ENCODE results near the gene DNAH3.
"Not testable (repeated sequence)": the region's sequence is repeated elsewhere in the genome, so short reads cannot be mapped to it uniquely, and the experiment has no call there.

DNAH3 gene

DNA sequence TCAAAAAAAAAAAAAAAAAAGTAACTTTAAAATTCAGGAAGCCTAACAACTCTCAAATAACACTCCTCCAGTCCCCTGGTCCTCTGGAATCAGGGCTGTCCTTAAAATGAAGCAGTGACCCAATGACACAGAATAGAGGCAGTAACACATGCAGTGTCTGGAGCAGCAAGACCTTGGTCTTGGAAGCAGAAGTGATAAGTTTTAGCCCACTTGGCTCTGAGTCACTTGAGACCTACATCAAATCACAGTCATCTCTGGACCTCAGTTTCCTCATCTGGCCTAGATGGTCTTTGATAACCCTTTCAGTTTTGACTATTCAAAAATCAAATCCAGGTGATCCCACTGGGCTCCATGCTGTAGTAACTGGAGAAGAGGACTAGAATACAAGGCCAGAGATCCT is 211.0 kb downstream of the DNAH3 start:
- no peaks in the 10 kb centered on the region for H3K36me3 ChIP-seq (ENCODE audit: control insufficient read depth in 2 of 2, insufficient read depth in 2 of 2, low read length in 2 of 2)
- H3K4me3 ChIP-seq (ENCODE audit: low read length in 2 of 2): no peak overlapping the region
- H3K9ac ChIP-seq (ENCODE audit: low read depth in 1 of 2, low read length in 2 of 2): no peak overlapping the region
- H3K9me3 ChIP-seq (ENCODE audit: control insufficient read depth in 2 of 2, low read length in 2 of 2): no peaks in the 10 kb centered on the region
- H3K27me3 ChIP-seq (ENCODE audit: control insufficient read depth in 2 of 2, insufficient read depth in 2 of 2, low read length in 2 of 2): no peaks in the 10 kb centered on the region
- H3K27ac ChIP-seq (ENCODE audit: low read depth in 2 of 2, low read length in 2 of 2): no peak overlapping the region
- no peaks in the 10 kb centered on the region for H3K4me1 ChIP-seq (ENCODE audit: control insufficient read depth in 2 of 2, insufficient read depth in 2 of 2, low read length in 2 of 2)

DNA sequence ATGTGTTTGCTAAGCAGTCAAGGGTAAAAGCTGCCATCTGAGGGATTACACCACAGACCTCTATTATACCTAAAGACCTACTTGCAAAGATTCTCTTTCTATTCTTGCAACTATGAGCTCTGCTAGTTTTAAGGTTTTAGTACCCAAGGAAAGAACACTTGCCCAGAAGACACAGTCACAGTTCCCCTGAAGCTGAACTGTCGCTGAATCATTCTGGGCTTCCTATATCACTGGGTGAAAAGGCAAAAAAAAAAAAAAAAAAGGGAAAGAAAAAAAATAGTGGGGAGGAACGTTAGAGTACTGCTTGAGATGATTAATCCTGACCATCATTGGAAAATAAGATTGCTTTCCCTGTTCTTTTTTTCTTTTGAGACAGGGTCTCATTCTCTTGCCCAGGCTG is 212.2 kb downstream of the DNAH3 start:
- Histone ChIP-seq H3K4me3 (ENCODE audit: low read length in 2 of 2) (no peak overlapping the region), H3K27ac (ENCODE audit: low read depth in 2 of 2, low read length in 2 of 2) (no peak overlapping the region), H3K27me3 (ENCODE audit: control insufficient read depth in 2 of 2, insufficient read depth in 2 of 2, low read length in 2 of 2) (no peaks in the 10 kb centered on the region), H3K9me3 (ENCODE audit: control insufficient read depth in 2 of 2, low read length in 2 of 2) (no peaks in the 10 kb centered on the region), H3K9ac (ENCODE audit: low read depth in 1 of 2, low read length in 2 of 2) (no peak overlapping the region), H3K36me3 (ENCODE audit: control insufficient read depth in 2 of 2, insufficient read depth in 2 of 2, low read length in 2 of 2) (no peaks in the 10 kb centered on the region), H3K4me1 (ENCODE audit: control insufficient read depth in 2 of 2, insufficient read depth in 2 of 2, low read length in 2 of 2) (no peaks in the 10 kb centered on the region)

DNA sequence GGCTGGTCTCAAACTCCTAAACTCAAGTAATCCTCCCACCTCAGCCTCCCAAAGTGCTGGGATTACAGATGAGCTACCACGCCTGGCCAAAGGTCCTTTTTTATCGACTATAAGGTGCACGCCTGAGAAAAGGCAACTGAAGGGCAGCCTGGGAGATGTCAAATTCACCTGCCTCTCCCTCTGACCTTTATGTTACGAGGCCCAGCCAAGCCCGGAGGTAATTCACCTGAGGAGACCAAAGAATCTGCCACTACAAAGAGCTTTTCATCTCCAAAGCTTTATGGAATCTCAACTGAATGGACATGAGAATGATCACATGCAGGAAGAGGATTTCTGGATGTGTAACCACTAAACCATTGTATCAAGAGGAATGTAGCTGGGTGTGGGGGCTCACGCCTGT is 212.9 kb downstream of the DNAH3 start:
- no peak overlapping the region for H3K9ac ChIP-seq (ENCODE audit: low read depth in 1 of 2, low read length in 2 of 2)
- H3K4me3 ChIP-seq (ENCODE audit: low read length in 2 of 2): no peak overlapping the region
- no peak overlapping the region for H3K27ac ChIP-seq (ENCODE audit: low read depth in 2 of 2, low read length in 2 of 2)
- H3K4me1 ChIP-seq (ENCODE audit: control insufficient read depth in 2 of 2, insufficient read depth in 2 of 2, low read length in 2 of 2): no peaks in the 10 kb centered on the region
- no peaks in the 10 kb centered on the region for H3K27me3 ChIP-seq (ENCODE audit: control insufficient read depth in 2 of 2, insufficient read depth in 2 of 2, low read length in 2 of 2)
- no peaks in the 10 kb centered on the region for H3K36me3 ChIP-seq (ENCODE audit: control insufficient read depth in 2 of 2, insufficient read depth in 2 of 2, low read length in 2 of 2)
- no peaks in the 10 kb centered on the region for H3K9me3 ChIP-seq (ENCODE audit: control insufficient read depth in 2 of 2, low read length in 2 of 2)

DNA sequence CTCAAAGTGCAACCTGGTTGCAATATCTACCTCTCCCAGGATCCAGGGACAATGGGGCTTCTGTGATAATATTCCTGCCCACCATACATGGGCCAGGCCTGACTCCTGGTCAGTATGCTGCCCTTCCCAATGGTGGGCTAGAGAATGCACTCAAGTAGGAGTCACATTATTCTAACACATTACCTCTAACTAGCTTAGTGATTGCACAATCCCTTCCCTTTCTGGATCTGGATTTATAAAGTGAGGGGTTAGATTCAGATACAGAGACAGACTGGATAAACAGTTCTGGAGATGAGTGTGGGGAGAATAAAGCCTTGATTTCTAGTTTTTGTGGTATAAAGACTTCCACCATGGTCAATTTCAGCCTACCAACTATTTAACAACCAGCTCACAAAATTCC is 217.1 kb downstream of the DNAH3 start:
- H3K27ac ChIP-seq (ENCODE audit: low read depth in 2 of 2, low read length in 2 of 2): no peak overlapping the region
- H3K36me3 ChIP-seq (ENCODE audit: control insufficient read depth in 2 of 2, insufficient read depth in 2 of 2, low read length in 2 of 2): no peaks in the 10 kb centered on the region
- H3K27me3 ChIP-seq (ENCODE audit: control insufficient read depth in 2 of 2, insufficient read depth in 2 of 2, low read length in 2 of 2): no peaks in the 10 kb centered on the region
- no peak overlapping the region for H3K4me3 ChIP-seq (ENCODE audit: low read length in 2 of 2)
- no peak overlapping the region for H3K9ac ChIP-seq (ENCODE audit: low read depth in 1 of 2, low read length in 2 of 2)
- H3K9me3 ChIP-seq (ENCODE audit: control insufficient read depth in 2 of 2, low read length in 2 of 2): no peaks in the 10 kb centered on the region
- no peaks in the 10 kb centered on the region for H3K4me1 ChIP-seq (ENCODE audit: control insufficient read depth in 2 of 2, insufficient read depth in 2 of 2, low read length in 2 of 2)

DNA sequence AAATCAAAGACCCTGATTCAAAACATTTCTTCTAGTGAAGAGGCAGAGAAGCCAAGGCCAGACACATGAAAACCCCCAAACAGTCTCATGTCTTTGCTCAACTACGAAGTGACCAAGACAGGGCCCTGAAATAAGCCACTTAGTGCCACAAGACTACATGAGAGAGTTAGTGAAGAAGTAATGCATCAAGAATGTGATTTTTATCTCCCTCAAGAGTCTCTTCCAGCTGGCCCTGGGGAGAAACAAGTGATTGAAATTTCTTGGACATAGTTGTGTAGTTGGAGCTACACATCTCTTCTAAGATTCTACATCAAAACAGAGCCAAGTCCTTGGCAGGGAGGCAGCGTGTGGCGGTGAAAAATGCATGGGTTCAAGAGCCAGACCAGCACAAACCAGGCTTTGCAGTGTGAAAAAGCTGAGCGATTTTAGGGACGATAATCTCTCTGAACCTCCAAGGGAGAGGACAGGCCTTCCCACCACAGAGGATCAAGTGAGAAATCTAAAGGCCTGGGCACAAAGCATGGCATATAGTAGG is 219.5 kb downstream of the DNAH3 start:
- Histone ChIP-seq H3K9ac (ENCODE audit: low read depth in 1 of 2, low read length in 2 of 2) (no peak overlapping the region), H3K27me3 (ENCODE audit: control insufficient read depth in 2 of 2, insufficient read depth in 2 of 2, low read length in 2 of 2) (no peaks in the 10 kb centered on the region), H3K27ac (ENCODE audit: low read depth in 2 of 2, low read length in 2 of 2) (no peak overlapping the region), H3K4me3 (ENCODE audit: low read length in 2 of 2) (no peak overlapping the region), H3K4me1 (ENCODE audit: control insufficient read depth in 2 of 2, insufficient read depth in 2 of 2, low read length in 2 of 2) (no peaks in the 10 kb centered on the region), H3K9me3 (ENCODE audit: control insufficient read depth in 2 of 2, low read length in 2 of 2) (no peaks in the 10 kb centered on the region), H3K36me3 (ENCODE audit: control insufficient read depth in 2 of 2, insufficient read depth in 2 of 2, low read length in 2 of 2) (no peaks in the 10 kb centered on the region)

DNA sequence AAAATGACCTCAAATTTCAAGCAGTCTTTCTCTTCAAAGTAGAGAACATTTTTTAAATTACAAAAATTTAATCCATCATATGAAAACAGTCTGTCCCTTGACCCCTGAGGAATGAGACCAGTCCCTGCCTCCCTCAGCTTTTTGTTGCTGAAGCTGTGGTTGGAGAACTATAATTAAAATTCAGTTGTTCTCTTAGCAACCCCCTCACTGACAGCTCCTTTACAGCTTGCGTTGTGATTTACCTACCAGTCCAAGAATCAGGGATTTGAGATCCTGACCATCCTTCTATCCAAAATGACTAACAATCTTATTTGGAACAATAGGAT is 220.3 kb downstream of the DNAH3 start:
- Histone ChIP-seq H3K36me3 (ENCODE audit: control insufficient read depth in 2 of 2, insufficient read depth in 2 of 2, low read length in 2 of 2) (no peaks in the 10 kb centered on the region), H3K9ac (ENCODE audit: low read depth in 1 of 2, low read length in 2 of 2) (no peak overlapping the region), H3K9me3 (ENCODE audit: control insufficient read depth in 2 of 2, low read length in 2 of 2) (no peaks in the 10 kb centered on the region), H3K27me3 (ENCODE audit: control insufficient read depth in 2 of 2, insufficient read depth in 2 of 2, low read length in 2 of 2) (no peaks in the 10 kb centered on the region), H3K4me3 (ENCODE audit: low read length in 2 of 2) (no peak overlapping the region), H3K4me1 (ENCODE audit: control insufficient read depth in 2 of 2, insufficient read depth in 2 of 2, low read length in 2 of 2) (peaks cover 4% of the 10 kb centered on the region in 2 donors), H3K27ac (ENCODE audit: low read depth in 2 of 2, low read length in 2 of 2) (no peak overlapping the region)

DNA sequence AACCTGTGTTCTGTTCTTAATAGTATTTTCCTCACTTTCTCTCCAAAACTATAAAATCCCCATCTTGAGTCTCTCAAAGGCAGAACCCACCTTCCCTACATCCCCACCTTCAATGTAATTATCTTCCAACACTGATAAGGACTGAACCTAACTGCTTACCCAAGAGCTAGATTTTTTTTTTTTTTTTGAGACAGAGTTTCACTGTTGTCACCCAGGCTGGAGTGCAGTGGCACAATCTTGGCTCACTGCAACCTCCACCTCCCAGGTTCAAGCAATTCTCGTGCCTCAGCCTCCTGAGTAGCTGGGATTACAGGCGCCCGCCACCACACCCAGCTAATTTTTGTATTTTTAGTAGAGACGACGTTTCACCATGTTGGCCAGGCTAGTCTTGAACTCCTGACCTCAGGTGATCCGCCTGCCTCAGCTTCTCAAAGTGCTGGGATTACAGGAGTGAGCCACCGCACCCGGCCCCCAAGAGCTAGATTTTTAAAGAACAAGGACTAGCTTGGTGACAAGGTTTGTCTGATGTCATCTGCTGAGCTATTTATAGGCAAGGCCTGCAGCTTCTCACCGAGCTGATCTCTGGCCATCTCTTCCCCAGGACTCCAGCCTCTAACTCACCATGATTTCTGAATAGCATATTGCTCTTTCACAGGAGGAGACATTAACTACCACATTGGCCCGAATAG is 220.8 kb downstream of the DNAH3 start:
- H3K4me3 ChIP-seq (ENCODE audit: low read length in 2 of 2); H3K9me3 ChIP-seq (ENCODE audit: control insufficient read depth in 2 of 2, low read length in 2 of 2); H3K27ac ChIP-seq (ENCODE audit: low read depth in 2 of 2, low read length in 2 of 2); H3K36me3 ChIP-seq (ENCODE audit: control insufficient read depth in 2 of 2, insufficient read depth in 2 of 2, low read length in 2 of 2); H3K27me3 ChIP-seq (ENCODE audit: control insufficient read depth in 2 of 2, insufficient read depth in 2 of 2, low read length in 2 of 2); H3K9ac ChIP-seq (ENCODE audit: low read depth in 1 of 2, low read length in 2 of 2); H3K4me1 ChIP-seq (ENCODE audit: control insufficient read depth in 2 of 2, insufficient read depth in 2 of 2, low read length in 2 of 2): not testable (repeated sequence)

DNA sequence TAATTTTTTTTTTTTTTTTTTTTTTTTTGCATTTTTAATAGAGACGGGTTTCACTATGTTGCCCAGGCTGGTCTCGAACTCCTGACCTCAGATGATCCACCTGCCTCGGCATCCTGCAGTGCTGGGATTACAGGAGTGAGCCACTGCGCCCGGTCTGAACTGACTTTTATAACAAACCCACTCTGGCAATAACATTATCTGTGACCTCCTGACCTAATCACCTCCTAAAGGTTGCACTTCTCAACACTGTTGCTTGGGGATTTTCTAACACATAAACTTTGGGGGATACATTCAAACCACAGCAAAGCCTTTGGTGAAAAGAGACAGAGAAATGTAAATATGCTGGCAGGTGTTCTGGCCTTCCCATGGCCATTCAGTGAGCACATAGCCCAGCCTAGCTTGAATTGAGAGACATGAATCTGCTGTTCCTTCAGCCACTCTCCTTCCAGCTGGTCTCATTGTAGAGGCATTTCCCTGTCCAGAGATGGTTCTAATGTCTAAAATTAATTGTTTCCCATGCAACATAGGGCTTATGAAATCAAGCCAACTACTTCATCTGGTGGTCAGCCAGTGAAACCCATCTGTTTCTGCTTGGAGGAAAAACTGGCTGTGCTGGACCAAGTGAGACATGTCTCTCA is 221.8 kb downstream of the DNAH3 start:
- Histone ChIP-seq H3K27ac (ENCODE audit: low read depth in 2 of 2, low read length in 2 of 2) (no peak overlapping the region), H3K36me3 (ENCODE audit: control insufficient read depth in 2 of 2, insufficient read depth in 2 of 2, low read length in 2 of 2) (no peaks in the 10 kb centered on the region), H3K9me3 (ENCODE audit: control insufficient read depth in 2 of 2, low read length in 2 of 2) (no peaks in the 10 kb centered on the region), H3K27me3 (ENCODE audit: control insufficient read depth in 2 of 2, insufficient read depth in 2 of 2, low read length in 2 of 2) (no peaks in the 10 kb centered on the region), H3K4me3 (ENCODE audit: low read length in 2 of 2) (no peak overlapping the region), H3K4me1 (ENCODE audit: control insufficient read depth in 2 of 2, insufficient read depth in 2 of 2, low read length in 2 of 2) (peaks cover 4% of the 10 kb centered on the region in 2 donors), H3K9ac (ENCODE audit: low read depth in 1 of 2, low read length in 2 of 2) (no peak overlapping the region)

DNA sequence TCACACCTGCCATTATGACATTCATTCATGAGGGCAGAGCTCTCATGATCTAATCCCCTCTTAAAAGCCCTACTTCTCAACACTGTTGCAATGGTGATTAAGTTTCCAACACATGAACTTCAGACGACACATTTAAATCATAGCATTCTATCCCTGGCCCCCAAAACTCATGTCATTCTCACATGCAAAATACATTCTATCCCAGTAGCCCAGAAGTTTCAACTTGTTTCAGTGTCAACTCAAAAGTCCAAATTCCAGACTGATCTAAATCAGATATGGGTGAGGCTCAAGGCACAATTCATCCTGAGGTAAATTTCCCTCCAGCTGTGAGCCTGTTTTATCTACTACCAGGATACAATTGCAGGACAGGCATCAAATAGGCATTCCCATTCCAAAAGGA is 224.9 kb downstream of the DNAH3 start:
- peaks cover 4% of the 10 kb centered on the region in 2 donors for H3K4me1 ChIP-seq (ENCODE audit: control insufficient read depth in 2 of 2, insufficient read depth in 2 of 2, low read length in 2 of 2)
- no peak overlapping the region for H3K27ac ChIP-seq (ENCODE audit: low read depth in 2 of 2, low read length in 2 of 2)
- no peak overlapping the region for H3K4me3 ChIP-seq (ENCODE audit: low read length in 2 of 2)
- H3K9ac ChIP-seq (ENCODE audit: low read depth in 1 of 2, low read length in 2 of 2): no peak overlapping the region
- no peaks in the 10 kb centered on the region for H3K9me3 ChIP-seq (ENCODE audit: control insufficient read depth in 2 of 2, low read length in 2 of 2)
- H3K36me3 ChIP-seq (ENCODE audit: control insufficient read depth in 2 of 2, insufficient read depth in 2 of 2, low read length in 2 of 2): no peaks in the 10 kb centered on the region
- no peaks in the 10 kb centered on the region for H3K27me3 ChIP-seq (ENCODE audit: control insufficient read depth in 2 of 2, insufficient read depth in 2 of 2, low read length in 2 of 2)

DNA sequence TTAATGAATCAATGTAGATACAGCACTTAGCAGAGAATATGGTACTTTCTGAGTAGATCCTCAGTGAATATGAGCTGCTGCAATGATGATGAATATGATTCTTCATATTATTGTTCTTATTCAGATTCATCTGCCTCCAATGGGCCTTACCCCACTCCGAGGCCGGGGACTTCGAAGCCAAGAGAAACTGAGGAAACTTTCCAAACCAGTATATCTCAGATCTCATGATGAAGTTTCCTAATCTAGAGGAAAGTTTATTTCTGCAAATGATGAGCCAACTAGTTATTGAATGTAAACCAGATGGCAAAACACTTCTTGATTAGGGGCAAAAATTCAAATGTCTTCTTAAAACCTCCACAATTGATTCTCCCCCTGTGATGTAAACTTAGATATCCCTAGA is 226.8 kb downstream of the DNAH3 start:
- no peak overlapping the region for H3K4me3 ChIP-seq (ENCODE audit: low read length in 2 of 2)
- H3K9ac ChIP-seq (ENCODE audit: low read depth in 1 of 2, low read length in 2 of 2): no peak overlapping the region
- H3K27me3 ChIP-seq (ENCODE audit: control insufficient read depth in 2 of 2, insufficient read depth in 2 of 2, low read length in 2 of 2): no peaks in the 10 kb centered on the region
- H3K36me3 ChIP-seq (ENCODE audit: control insufficient read depth in 2 of 2, insufficient read depth in 2 of 2, low read length in 2 of 2): no peaks in the 10 kb centered on the region
- H3K27ac ChIP-seq (ENCODE audit: low read depth in 2 of 2, low read length in 2 of 2): no peak overlapping the region
- H3K4me1 ChIP-seq (ENCODE audit: control insufficient read depth in 2 of 2, insufficient read depth in 2 of 2, low read length in 2 of 2): peaks cover 4% of the 10 kb centered on the region in 2 donors
- no peaks in the 10 kb centered on the region for H3K9me3 ChIP-seq (ENCODE audit: control insufficient read depth in 2 of 2, low read length in 2 of 2)
